ENCODE measurements around the gene SPOPL.
"Not testable (repeated sequence)": the region's sequence is repeated elsewhere in the genome, so short reads cannot be mapped to it uniquely, and the experiment has no call there.

Gene SPOPL

DNA sequence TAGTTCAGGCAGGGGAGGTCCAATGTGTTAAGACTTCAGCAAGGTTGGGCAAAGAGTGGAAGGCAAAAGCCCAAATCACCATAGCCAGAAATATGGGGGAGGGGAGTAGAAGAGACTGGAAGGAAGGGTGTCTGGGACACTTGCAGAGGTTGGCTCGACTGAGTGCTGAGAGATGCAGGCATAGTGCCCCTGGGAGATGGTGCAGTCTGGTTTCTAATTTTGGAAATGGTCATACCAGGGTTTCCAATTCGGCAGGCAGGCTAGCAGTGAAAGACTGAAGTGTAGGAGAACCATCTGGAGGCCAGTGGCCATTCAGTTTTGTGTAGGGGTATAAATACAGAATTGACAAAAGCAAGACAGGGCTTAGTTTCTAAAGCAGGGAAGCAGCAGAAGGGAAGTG lies 6.2 kb upstream of the SPOPL start:
- DNase-seq: no peak

DNA sequence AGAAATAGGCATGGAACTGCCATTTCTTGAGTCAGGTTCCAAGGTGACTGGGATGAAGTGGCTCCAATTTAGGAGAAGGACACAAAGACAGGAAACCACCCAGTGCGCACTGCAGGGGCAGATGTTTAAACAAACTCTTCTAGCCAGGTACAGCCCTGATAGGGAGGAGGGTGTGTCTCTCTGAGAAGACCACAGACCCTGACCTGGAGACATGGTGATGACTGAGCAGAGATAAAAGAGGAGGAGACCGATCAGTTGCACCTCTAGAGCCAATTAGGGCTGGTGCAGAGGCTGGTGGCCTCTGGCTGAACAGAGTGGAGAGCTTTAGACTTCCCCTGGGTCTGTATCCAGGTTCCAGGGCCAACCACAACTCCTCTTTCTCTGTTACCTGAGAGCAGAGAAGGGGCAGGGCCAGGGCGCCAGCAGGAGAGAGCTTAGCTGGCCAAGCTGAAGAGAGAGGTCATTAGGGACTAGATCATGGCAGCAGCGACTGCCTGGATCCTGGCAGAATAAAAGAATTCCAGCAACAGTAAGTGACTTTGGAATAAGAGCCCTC lies 5.4 kb upstream of the SPOPL start:
- DNase-seq: no peak

DNA sequence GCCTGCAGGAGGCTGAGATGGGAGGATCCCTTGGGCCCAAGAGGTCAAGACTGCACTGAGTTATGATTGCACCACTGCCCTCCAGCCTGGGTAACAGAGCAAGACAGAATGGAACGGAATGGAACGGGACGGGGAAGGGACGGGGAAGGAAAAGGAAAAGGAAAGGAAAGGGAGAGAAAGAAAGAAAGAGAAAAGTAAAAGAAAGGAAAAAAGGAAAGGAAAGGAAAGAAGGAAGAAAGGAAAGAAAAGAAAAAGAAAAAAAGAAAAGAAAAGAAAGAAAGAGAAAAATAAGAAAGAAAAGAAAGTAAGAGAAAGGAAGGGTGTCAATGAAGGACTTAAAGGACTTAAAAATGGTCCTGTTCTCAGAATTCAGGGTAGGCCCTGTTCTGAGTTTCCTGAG lies 4.3 kb upstream of the SPOPL start:
- DNase-seq: no peak

DNA sequence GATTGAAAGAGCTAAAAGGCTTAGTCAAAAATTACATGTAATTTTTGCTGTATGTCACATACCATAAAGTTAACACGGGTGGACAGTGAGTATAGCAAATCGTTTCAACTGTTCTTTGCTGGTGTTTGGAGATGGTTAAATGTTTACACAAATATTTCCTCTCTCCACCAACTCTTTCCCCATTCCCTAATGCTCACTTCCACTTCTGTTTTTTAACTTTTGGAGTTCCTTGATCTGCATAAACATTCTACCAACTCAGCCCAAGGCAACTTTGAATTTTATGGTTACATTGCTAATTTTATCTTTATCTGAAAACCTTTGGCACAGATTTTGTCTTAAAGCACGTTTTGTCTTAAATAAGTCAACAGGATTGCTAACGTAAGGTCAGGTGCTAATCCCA lies 1.9 kb upstream of the SPOPL start:
- DNase-seq: no peak

DNA sequence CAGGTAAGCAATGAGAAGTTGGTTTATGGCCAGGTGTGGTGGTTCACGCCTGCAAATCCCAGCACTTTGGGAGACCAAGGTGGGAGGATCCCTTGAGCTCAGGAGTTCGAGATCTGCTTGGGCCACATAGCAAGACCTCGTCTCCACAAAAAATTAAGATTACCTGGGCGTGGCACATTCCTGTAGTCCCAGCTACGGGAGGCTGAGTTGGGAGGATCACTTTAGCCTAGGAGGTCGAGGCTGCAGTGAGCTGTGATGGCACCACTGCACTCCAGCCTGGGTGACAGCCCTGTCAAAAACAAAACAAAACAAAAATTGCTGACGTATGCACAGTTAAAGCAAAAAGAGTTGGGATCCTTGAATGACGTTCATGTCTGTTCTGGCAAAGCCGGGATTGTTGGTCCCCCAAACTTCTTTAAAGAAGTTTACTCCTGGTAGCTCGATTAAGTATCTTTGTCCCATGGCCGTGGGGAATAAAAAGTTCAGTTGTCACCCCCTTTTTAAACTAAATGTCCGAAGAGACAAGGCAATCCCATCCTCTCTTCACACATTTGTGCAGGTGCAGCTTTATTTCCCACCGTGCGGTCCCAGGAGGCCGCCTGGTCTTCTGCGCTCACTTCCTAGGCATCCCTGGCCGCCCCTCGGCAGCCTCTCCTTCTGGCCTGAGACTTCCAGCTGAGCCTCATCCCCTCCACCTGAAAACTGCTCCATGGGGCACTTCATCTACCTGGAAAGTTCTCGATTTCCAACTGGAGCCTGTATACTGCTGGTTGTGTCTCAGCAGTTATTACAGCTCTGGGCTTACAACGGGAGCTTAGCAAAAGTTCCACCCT lies 762 bp upstream of the SPOPL start:
- DNase-seq: peak in 1 of 2 experiments; percentile 77

DNA sequence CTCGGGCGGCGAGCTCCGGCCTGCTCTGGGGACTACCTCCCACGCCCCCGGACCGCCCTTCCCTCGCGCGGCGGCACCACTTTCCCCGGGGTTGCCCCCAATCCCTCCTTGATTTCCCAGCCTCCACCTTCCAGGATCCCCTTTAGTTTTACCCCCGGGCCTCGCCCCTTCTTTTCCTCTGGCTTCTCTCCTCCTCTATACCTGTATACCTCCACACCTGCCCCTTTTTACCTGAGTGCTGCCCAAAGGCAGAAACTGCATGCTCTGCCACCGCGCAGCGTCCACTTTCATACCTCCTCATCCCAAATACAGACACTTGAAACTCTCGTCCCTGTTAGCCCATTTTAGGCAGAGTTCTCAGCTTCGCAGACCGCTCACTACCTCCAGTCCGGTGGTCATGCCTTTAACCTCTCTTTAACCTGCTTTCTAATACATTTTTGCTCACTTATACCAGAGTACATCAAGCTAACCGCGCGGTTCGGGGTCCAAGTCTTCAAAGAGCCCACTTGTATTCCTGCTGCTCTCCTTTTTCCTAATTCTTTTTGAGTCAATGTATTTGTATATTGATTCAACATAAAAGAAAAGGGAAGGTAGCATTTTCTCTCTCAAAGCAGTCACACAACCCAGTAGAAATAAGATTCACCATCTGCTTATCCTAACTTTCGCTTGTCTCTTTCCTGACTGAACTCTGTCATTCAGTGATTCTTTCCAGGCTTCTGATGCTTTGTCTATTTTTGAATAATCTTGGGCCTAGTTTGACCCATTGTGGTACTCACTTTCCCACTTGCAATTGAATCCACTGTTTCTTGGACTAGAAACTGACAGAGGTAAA lies 901 bp downstream of the SPOPL start:
- DNase-seq: peak; percentile 35 to 70

DNA sequence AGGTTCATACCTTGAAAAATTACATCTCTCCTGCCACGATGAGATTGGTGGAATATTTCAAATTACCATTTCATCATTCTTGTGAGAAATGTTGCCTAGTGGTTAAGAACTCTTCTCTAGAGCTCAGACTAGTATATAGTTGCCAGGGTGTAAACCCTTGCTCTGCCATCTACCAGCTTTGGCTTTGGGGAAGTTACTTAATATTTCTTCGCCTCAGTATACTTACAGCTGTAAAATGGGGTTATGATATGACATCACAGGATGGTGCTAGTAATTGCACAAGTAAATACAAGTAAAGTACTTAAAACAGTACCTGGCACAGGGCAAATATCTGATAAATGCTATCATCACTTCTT lies 1.5 kb downstream of the SPOPL start:
- DNase-seq: no peak

DNA sequence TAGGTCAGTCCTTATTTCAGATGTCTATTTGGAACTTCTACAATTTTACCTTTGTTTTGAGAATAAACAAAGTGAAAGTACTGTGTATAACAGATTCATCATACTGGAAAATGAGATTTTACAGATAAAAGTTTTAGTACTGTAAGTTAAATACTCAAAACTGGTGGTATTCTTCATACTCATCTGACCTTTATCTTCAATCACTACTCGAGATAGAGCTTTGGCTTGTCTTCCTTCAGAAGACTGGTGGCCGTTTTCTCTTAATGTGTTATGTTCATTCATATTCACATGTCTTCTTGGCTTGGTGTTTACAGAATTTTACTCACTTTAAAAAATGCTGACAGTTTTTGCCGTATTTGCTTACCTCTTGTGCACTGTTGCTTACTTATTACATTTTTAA lies 2.1 kb downstream of the SPOPL start:
- DNase-seq: peak in 1 of 2 experiments; percentile 3

DNA sequence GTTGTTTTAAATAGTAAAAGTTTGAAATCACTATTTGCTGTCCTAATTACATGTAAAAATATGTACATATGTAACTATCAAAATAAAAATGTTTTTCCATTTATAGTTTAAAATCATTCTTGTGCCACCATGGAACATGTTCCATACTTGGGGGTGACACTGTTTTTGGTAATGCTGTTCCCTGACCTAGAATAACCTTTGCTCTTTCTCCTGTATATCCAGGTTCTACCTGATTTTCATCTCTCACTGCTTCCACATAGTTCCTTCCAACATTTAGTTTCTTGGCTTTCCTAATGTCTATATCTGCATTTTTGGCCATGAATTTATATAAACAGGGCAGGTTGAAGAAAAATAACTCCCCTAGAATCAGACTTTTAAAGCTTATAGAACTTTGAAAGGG lies 2.5 kb downstream of the SPOPL start:
- no peak for DNase-seq

DNA sequence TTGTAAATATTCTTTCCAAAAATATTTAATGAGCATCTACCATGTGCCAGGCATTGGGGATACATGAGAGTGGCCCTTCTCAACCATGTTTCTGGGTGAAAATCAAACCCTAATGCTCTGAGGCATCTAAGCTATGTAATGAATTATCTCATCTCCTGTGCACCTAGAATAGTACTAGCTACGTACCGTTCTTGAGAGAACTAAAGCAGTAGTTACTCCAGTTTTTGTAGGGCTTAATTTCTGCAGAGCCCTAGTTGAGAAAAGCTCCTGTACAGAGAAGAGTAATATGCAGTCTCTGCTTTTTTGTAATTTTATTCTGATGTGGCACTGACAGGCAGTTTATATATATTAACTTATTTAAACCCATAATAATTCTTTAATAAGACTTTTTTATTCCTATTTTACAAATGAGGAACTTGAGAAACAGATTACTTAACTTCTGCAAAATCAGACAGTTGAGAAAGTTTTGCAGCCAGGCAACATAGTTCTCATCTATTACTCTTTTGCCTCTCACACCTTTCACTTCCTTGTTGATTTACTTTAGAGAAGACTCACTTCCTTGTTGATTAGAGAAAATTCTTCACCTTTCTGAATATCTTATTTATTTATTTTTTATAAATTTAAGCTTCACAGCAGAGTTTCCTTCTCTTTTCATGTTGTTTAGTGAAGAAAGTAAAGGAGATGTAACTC lies 3.1 kb downstream of the SPOPL start:
- no peak for DNase-seq

DNA sequence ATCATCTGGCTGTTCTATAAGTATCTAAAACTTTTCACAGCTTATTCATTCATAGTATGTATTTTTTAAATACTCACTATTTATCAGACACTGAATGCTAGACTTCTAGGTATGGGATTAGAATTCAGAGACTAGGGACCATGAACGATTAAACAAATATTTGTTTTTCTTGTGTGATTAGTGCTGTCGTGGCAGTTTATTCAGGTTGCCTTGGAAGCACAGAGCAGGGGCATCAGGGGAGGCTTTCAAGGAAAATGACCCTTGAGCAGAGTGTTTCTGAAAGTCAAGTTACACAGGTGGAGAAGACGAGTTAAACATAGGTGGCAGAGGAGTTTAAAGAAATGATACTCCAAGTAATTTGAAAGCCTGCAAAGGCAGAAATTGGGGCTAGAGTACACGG lies 5.7 kb downstream of the SPOPL start:
- peak; percentile 40 to 57 for DNase-seq

DNA sequence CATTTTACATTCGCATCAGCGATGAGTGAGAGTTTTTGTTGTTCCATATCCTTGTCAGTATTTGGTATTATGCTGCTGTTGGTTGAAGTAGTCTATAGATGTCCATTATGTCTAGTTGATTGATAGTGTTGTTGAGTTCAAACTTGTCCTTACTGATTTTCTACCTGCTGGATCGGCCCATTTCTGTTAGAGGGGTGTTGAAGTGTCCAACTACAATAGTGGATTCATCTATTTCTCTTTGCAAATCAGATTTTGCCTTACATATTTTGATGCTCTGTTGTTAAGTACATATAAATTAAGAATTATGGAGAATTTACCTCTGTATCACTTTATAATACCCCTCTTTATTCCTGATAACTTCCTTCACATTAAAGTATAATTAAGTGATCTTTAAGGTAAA lies 8.7 kb downstream of the SPOPL start:
- DNase-seq: no peak

DNA sequence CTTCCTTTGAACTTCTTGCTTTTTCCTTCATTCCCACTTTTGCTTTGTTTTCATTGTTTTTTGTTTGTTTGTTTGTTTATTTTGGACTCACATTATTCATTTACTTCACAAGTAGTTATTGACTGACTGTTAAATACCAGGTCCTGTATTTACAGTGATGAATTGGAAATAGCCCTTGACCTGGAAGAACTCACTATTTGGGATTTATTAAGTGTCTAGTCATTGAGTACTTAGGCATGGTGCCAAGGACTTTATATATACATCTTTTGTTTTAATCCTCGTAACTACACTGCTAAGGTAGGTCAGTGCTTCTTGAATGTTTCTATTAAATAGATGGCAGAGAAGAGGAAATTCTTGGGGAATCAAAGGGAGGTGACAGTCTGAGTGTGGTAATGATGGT lies 11.1 kb downstream of the SPOPL start:
- no peak for DNase-seq

DNA sequence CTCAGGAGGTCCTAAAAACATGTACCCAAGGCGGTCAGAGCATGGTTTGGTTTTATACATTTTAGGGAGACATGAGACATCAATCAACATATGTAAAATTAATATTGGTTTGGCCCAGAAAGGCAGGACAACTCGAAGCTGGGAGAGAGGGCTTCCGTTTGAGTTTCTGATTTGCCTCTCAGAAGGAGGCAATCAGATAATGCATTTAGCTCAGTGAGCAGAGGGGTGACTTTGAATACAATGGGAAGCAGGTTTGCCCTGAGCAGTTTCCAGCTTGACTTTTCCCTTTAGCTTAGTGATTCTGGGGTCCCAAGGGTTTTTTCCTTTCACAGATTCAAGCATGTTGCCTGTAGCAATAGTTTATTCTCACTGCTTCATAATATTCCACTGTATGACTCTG lies 12.6 kb downstream of the SPOPL start:
- no peak for DNase-seq

DNA sequence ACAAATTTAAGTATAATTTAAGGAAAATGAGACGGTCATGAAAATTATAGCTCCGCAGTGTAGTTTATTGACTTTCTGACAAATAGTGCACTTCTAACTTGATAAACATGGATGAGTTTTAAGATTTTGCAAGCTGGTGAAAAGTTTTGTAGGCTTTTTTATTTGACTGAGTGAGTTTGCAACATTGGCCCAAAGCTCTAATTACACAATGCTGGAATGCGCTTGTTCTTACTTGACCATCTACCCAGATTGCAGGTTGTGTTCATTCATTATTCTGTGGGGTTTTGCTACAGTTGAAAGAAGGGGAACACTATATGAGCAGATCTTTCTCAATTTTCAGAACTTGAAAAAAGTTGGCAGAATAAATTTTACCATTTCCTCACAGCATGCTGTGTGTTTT lies 13.5 kb downstream of the SPOPL start:
- no peak for DNase-seq

DNA sequence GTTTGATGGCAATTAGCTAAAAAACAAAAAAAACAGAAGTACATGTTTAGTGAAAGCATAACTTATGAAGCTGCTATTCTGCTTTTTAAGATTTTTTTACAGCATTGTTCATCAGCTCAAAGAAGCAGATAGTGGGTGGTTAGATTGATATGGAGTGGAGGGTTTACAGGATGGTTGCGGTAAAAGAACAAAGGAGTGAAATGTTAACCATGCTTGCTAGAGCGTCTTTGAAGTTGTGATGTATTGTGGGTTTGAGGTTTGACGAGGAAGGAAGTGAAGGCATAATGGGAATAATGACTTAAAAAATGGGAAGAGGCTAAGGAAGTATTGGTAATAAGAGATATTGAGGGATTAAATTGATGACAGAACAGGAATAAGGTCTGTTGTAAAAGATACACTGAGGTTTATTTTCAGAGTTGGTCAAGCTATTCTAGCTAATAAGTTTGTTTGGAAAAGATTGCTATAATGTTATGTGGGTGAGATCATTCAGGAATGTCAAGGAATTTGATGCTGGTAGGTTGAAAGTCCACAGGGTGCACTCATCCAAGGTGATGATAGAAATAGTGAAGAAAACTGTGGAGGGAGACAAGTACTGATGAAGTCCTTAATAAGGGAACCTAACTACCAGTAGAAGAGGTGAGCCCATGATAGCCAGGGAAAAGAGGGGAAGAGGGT lies 14.6 kb downstream of the SPOPL start:
- no peak for DNase-seq

DNA sequence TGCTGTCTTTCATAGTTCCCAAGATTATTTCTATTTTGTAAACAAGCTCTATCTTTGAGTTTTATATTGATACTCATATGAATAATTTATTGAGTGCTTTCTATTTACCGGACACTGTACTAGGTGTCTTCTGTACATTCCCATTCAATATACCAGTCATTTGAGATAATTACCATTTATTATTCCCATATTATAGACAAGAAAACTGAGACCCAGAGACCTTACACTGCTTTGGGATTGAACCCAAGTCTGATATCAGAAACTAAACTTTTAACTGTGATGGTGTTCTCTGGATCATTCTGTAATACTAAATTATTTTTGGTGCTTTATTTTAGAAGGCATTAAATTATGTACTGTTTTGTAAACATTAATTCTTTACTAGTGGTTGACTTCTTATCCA lies 17.3 kb downstream of the SPOPL start:
- DNase-seq: no peak

DNA sequence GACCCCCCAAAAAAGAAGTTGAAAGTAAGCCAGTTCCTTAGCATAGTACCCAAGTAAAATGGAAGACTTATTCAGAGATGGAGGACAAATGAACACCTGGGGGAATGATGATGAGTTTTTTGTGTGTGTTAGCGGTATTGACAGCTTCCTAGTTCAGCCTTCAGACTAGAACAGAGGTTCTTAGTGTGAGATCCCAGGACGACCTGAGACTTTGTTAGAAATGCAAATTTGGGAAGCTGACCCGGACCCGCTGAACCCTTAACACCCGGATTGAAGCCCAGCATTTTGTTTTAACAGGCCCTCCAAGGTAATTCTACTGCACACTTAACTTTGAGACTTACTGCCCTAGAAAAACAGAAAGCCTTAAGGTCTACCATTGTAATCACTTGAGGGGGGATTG lies 20.3 kb downstream of the SPOPL start:
- DNase-seq: no peak

DNA sequence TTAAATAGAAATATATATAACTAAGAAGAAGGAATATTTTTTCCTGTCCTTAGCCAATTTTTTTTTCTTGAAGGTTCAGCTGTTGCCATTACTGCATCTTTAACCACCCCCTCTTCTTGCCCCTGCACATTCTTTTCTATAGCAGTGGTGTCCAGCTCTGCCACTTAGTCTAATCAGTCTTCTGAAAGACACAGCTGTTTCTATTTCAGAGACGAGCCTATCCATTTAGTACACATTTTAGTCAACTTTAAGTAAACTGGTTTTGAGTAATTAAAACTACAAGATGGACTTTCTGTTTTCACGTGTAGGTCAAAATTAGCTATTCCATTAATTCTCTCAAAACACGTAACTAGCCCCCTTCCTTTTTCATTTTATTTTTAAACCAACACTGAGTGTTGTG lies 21.0 kb downstream of the SPOPL start:
- no peak for DNase-seq

DNA sequence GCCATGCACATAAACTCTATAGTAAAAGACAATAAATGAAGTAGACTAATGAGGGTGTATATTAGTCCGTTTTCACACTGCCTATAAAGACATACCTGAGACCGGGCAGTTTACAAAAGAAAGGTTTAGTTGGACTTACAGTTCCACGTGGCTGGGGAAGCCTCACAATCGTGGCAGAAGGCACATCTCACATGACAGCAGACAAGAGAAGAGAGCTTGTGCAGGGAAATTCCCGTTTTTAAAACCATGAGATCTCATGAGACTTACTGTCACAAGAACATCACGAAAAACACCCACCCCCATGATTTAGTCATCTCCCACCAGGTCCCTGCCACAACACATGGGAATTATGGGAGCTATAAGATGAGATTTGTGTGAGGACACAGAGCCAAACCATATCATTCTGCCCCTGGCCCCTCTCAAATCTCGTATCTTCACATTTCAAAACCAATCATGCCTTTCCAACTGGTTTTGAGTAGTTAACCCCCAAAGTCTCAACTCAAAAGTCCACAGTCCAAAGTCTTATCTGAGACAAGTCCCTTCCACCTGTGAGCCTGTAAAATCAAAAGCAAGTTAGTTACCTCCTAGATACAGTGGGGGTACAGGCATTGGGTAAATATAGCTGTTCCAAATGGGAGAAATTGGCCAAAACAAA lies 21.6 kb downstream of the SPOPL start:
- DNase-seq: not testable (repeated sequence)

DNA sequence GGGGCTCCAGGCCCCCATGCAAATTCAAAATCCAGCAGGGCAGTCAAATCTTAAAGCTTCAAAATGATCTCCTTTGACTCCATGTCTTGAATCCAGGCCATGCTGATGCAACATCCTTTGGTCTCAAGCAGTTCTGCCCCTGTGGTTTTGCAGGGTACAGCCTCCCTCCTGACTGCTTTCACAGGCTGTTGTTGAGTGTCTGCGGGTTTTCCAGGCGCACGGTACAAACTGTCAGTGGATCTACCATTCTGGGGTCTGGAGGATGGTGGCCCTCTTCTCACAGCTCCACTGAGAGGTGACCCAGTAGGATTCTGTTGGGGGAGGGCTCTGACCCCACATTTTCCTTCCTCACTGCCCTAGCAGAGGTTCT lies 22.1 kb downstream of the SPOPL start:
- not testable (repeated sequence) for DNase-seq

DNA sequence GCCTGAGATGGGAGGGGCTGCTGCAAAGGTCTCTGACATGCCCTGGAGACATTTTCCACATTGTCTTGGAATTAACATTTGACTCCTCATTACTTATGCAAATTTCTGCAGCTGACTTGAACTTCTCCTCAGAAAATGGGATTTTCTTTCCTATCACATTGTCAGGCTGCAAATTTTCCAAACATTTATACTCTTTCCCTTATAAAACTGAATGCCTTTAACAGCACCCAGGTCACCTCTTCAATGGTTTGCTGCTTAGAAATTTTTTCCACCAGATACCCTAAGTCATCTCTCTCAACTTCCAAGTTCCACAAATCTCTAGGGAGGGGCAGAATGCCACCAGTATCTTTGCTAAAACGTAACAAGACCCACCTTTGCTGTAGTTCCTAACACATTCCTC lies 22.8 kb downstream of the SPOPL start:
- DNase-seq: not testable (repeated sequence)

Data from NCI-H526 (cell line).